SHP77 treated with DMSO at 0.1 percent for 48 hours (cell line): ENCODE results near the gene GSK3A.

Source experiments
- DNase-seq: peaks from one replicate; lab custom pipeline; 2025; lab: John Stamatoyannopoulos, UW

The GSK3A gene

GRCh38 chr19:42242512-42243409, at the start of gene GSK3A:
GSK3A (minus strand) TSS chr19:42242602; CDS start chr19:42242465, 137 bp downstream.
- peak; percentile 100 for DNase-seq

- no peak for DNase-seq
Observed at GRCh38 chr19:42291435-42291810, 49.0 kb upstream of the GSK3A start.

GRCh38 chr19:42290523-42291434, 48.4 kb upstream of the GSK3A start:
- DNase-seq = peak; percentile 40

- no peak for DNase-seq
Observed at GRCh38 chr19:42290136-42290522, 47.7 kb upstream of the GSK3A start.

GRCh38 chr19:42289556-42290041, 47.2 kb upstream of the GSK3A start:
- DNase-seq = no peak

GRCh38 chr19:42288881-42289555, 46.6 kb upstream of the GSK3A start:
- DNase-seq = no peak

GRCh38 chr19:42288387-42288786, 46.0 kb upstream of the GSK3A start:
- DNase-seq = no peak

GRCh38 chr19:42287827-42288107, 45.4 kb upstream of the GSK3A start:
- DNase-seq = no peak

GRCh38 chr19:42287017-42287826, 44.8 kb upstream of the GSK3A start:
- DNase-seq = no peak

- no peak for DNase-seq
Observed at GRCh38 chr19:42286349-42287016, 44.1 kb upstream of the GSK3A start.

- DNase-seq = no peak
Observed at GRCh38 chr19:42285988-42286348, 43.6 kb upstream of the GSK3A start.

GRCh38 chr19:42285541-42285941, 43.1 kb upstream of the GSK3A start:
- no peak for DNase-seq

- DNase-seq = no peak
Observed at GRCh38 chr19:42284591-42285341, 42.4 kb upstream of the GSK3A start.

- no peak for DNase-seq
Observed at GRCh38 chr19:42284066-42284501, 41.7 kb upstream of the GSK3A start.

GRCh38 chr19:42283188-42284065, 41.0 kb upstream of the GSK3A start:
- DNase-seq = peak; percentile 62

- DNase-seq = no peak
Observed at GRCh38 chr19:42282819-42283187, 40.4 kb upstream of the GSK3A start.

GRCh38 chr19:42281827-42282762, 39.7 kb upstream of the GSK3A start:
- DNase-seq = no peak
